GM12878 (cell line): ENCODE measurements around the gene FAM3B. TPM values are rescaled to one million over a fixed set of nuclear protein-coding genes. Genes with fewer than 3 reads are reported as not detected.

Experiments used
- ATAC-seq: fragments of 200-7000 bp; cut with Tn5 transposase; 3 replicates; pipeline ENCODE4 v1.9.1; 2020; ENCODE audit warnings: mild to moderate bottlenecking, moderate library complexity
- BruUV-seq: library from RNA; stranded (reverse); fragments of 400-500 nt; replicated peaks from 2 replicates; lab custom pipeline; 2021; lab: Mats Ljungman, UMichigan
- CTCF ChIA-PET: fragments of 300-600 bp; sonication (Branson Sonifier 250); formaldehyde crosslinking; extraction: SDS; loops from one replicate; lab custom pipeline; 2021; ENCODE audit warnings: inconsistent platforms; lab: Yijun Ruan, JAX
- POLR2A ChIA-PET: fragments of 350-600 bp; formaldehyde crosslinking; extraction: SDS; loops from one replicate; lab custom pipeline; 2021; ENCODE audit warnings: inconsistent platforms; lab: Charles Lee
- RAD21 ChIA-PET: fragments of 300-600 bp; sonication (Branson Sonifier 250); formaldehyde crosslinking; loops from one replicate; lab custom pipeline; 2023; ENCODE audit warnings: antibody characterized with exemption; ENCODE audit not compliant: unreplicated experiment; lab: Charles Lee
- SMC1A ChIA-PET: fragments of 300-600 bp; sonication (Branson Sonifier 250); formaldehyde crosslinking; loops from one replicate; lab custom pipeline; 2023; ENCODE audit not compliant: unreplicated experiment, uncharacterized antibody; lab: Charles Lee
- DNase-seq: peaks from one replicate; pipeline ENCODE4 v3.0.0-alpha.2; 2011; ENCODE audit warnings: low read depth, low spot score
- FAIRE-seq: peaks from 3 replicates; lab custom pipeline; 2011; peaks lifted over from hg19 to GRCh38; lab: Jason Lieb, UNC
- H2AFZ ChIP-seq: 2 replicates; pipeline ENCODE4 v1.6.0; 2011; ENCODE audit warnings: low read depth, low read length, control low read depth; ENCODE audit not compliant: control insufficient read depth
- H3K27ac ChIP-seq: 2 replicates; pipeline ENCODE4 v1.5.1; 2011; ENCODE audit warnings: control low read depth; ENCODE audit not compliant: control insufficient read depth, insufficient read depth
- H3K27me3 ChIP-seq, 2 experiments: replicated peaks in 1 of 2; 2 replicates each; pipeline versions ENCODE4 v1.6.0 to v1.6.1; 2011; ENCODE audit warnings: low read length in 1 of 2; ENCODE audit not compliant: control insufficient read depth in 2 of 2, insufficient read depth in 2 of 2
- H3K36me3 ChIP-seq, 2 experiments: 2 replicates each; pipeline ENCODE4 v1.5.1; 2011; ENCODE audit warnings: low read length in 1 of 2; ENCODE audit not compliant: control insufficient read depth in 2 of 2, insufficient read depth in 2 of 2
- H3K4me1 ChIP-seq: 2 replicates; pipeline ENCODE4 v1.6.1; 2011; ENCODE audit warnings: mild to moderate bottlenecking, low read length, moderate library complexity, mixed read lengths; ENCODE audit not compliant: control insufficient read depth, insufficient read depth
- H3K4me2 ChIP-seq: 2 replicates; pipeline ENCODE4 v1.6.0; 2011; ENCODE audit warnings: control low read depth; ENCODE audit not compliant: control insufficient read depth, insufficient read depth
- H3K4me3 ChIP-seq: fragments of 200-600 bp; sonication (generic); 2 replicates; pipeline ENCODE4 v1.5.1; 2016
- H3K79me2 ChIP-seq: 2 replicates; pipeline ENCODE4 v1.6.0; 2011; ENCODE audit warnings: low read length; ENCODE audit not compliant: control insufficient read depth, insufficient read depth
- H3K9ac ChIP-seq: 2 replicates; pipeline ENCODE4 v1.8.0; 2011; ENCODE audit warnings: low read length, control low read depth, mixed read lengths; ENCODE audit not compliant: control insufficient read depth, insufficient read depth
- H3K9me3 ChIP-seq: replicated peaks from 3 replicates; pipeline ENCODE4 v1.5.1; 2011; ENCODE audit warnings: mild to moderate bottlenecking, low read length; ENCODE audit not compliant: control insufficient read depth, insufficient read depth
- H4K20me1 ChIP-seq: 2 replicates; pipeline ENCODE4 v1.6.0; 2011; ENCODE audit not compliant: control insufficient read depth, insufficient read depth
- BMI1 ChIP-seq: fragments of 450-650 bp; IDR thresholded peaks from 2 replicates; pipeline ENCODE4 v1.6.1; 2016; ENCODE audit warnings: mild to moderate bottlenecking, moderate library complexity, borderline replicate concordance
- FOS ChIP-seq: IDR thresholded peaks from 3 replicates; pipeline ENCODE4 v1.6.1; 2011; ENCODE audit warnings: borderline replicate concordance; ENCODE audit not compliant: insufficient read length; ENCODE audit errors: extremely low read depth
- IKZF2 ChIP-seq, 2 experiments: fragments of 450-650 bp; IDR thresholded peaks; 2 replicates each; pipeline ENCODE4 v1.6.1; 2017; ENCODE audit warnings: mild to moderate bottlenecking in 2 of 2, moderate library complexity in 2 of 2
- MEF2A ChIP-seq: IDR thresholded peaks from 2 replicates; pipeline ENCODE4 v1.6.1; 2011; ENCODE audit warnings: low read depth, mild to moderate bottlenecking, low read length, moderate library complexity; ENCODE audit not compliant: insufficient read depth
- NFIC ChIP-seq: IDR thresholded peaks from 2 replicates; pipeline ENCODE4 v1.6.1; 2012; ENCODE audit warnings: low read depth, mild to moderate bottlenecking, inconsistent platforms, low read length, moderate library complexity
- NFYA ChIP-seq: IDR thresholded peaks from 2 replicates; pipeline ENCODE4 v1.6.1; 2011; ENCODE audit warnings: low read depth, mild to moderate bottlenecking, low read length, improper control_type of control experiment, borderline replicate concordance
- SRF ChIP-seq, 2 experiments: IDR thresholded peaks; 2 replicates each; pipeline ENCODE4 v1.6.1; 2011; ENCODE audit warnings: low read depth in 2 of 2, low read length in 2 of 2, mild to moderate bottlenecking in 1 of 2, moderate library complexity in 1 of 2
- TCF7 ChIP-seq: IDR thresholded peaks from 2 replicates; pipeline ENCODE4 v1.6.1; 2014; ENCODE audit warnings: antibody characterized with exemption, borderline replicate concordance
- YBX1 ChIP-seq: fragments of 450-650 bp; IDR thresholded peaks from 2 replicates; pipeline ENCODE4 v1.6.1; 2016; ENCODE audit warnings: antibody characterized with exemption
- ZBTB4 ChIP-seq: fragments of 450-650 bp; formaldehyde crosslinking; IDR thresholded peaks from 2 replicates; pipeline ENCODE4 v1.4.0; 2022; ENCODE audit warnings: mild to moderate bottlenecking, moderate library complexity
- ZNF207 ChIP-seq: fragments of 450-650 bp; IDR thresholded peaks from 2 replicates; pipeline ENCODE4 v1.6.1; 2014; ENCODE audit warnings: antibody characterized with exemption, mild to moderate bottlenecking, borderline replicate concordance
- ZNF687 ChIP-seq: fragments of 450-650 bp; IDR thresholded peaks from 2 replicates; pipeline ENCODE4 v1.6.1; 2017; ENCODE audit warnings: mild to moderate bottlenecking, moderate library complexity
- WGBS: methylation state at CpG from one replicate; pipeline ENCODE4 v1.1.6; 2016; ENCODE audit warnings: low lambda C conversion rate; ENCODE audit not compliant: insufficient replicate concordance, insufficient coverage; ENCODE audit errors: missing lambda C conversion rate; 5-methylcytosine and 5-hydroxymethylcytosine counted together
- in situ Hi-C: fragments of 300-500 bp; cut with MboI; formaldehyde crosslinking; loops from 9 replicates; pipeline ENCODE4 v1.14.3; 2018; ENCODE audit warnings: mixed read lengths
- intact Hi-C: fragments of 100-400 bp; cut with micrococcal nuclease; formaldehyde crosslinking; loops from one replicate; pipeline ENCODE4 v1.14.2; 2022; ENCODE audit not compliant: unreplicated experiment
- polyA plus RNA-seq, 11 experiments: library from polyadenylated mRNA; depleted of rRNA in 4 of 11; unstranded in 6 of 11; stranded (reverse) in 5 of 11; fragments of >200 nt; fragmentation: Nextera tagmentation in 4 of 11; fragmentation: Illumina TruSeq in 1 of 11; extraction: Ambion mirVana in 4 of 11; extraction: Trizol in 1 of 11; gene quantifications; 1 replicate in 1 of 11; 2 replicates in 10 of 11; pipeline versions ENCODE4 v1.2.1 to v1.2.3, GENCODE V29; 2011 to 2016; ENCODE audit warnings: inconsistent platforms in 2 of 11, missing spikeins in 2 of 11, low read depth in 1 of 11
- total RNA-seq, 4 experiments: library from RNA; depleted of rRNA in 3 of 4; stranded (reverse); fragments of >200 nt in 3 of 4; fragmentation: Illumina TruSeq in 1 of 4; extraction: Trizol in 1 of 4; gene quantifications; 2 replicates each; pipeline versions ENCODE4 v1.2.1 to v1.2.3, GENCODE V29; 2013 to 2021
- TF ChIP-seq, protein P1 (sequence below): fragments of 150-350 bp; IDR thresholded peaks from 2 replicates; pipeline ENCODE4 v1.6.1; 2014; ENCODE audit warnings: mild to moderate bottlenecking, low read depth, low read length
- TF ChIP-seq, protein P2 (sequence below): fragments of 450-650 bp; IDR thresholded peaks from 2 replicates; pipeline ENCODE4 v1.6.1; 2014; ENCODE audit warnings: mild to moderate bottlenecking

The FAM3B gene
- total and polyA plus RNA-seq, 10 of the 15 experiments (the other 5 are each of a cell fraction or from before 2014, with no cell fraction given) = 0.12 TPM; not detected in 9

GRCh38 chr21:41269535-41269934, 47.1 kb upstream of the FAM3B start:
- Histone ChIP-seq H3K9me3 (no peaks in the 10 kb centered on the region), H3K4me2 (no peak overlapping the region)
- intact Hi-C loops = no loop called here
- no peak for TF ChIP-seq ZNF687
- TF ChIP-seq ZBTB4 (CRISPR knock-in tag) = no peak
- TF ChIP-seq BMI1 = no peak
- no peak for TF ChIP-seq IKZF2 (IDR thresholded peaks at IDR 0.05)
- no peak for TF ChIP-seq YBX1
- TF ChIP-seq FOS = no peak
- no peak for TF ChIP-seq ZNF207
- no peak for TF ChIP-seq SRF (IDR thresholded peaks at IDR 0.05; ENCODE audit: low read depth in 2 of 2, low read length in 2 of 2)
- no peak for TF ChIP-seq NFIC
- TF ChIP-seq, protein P1, sequence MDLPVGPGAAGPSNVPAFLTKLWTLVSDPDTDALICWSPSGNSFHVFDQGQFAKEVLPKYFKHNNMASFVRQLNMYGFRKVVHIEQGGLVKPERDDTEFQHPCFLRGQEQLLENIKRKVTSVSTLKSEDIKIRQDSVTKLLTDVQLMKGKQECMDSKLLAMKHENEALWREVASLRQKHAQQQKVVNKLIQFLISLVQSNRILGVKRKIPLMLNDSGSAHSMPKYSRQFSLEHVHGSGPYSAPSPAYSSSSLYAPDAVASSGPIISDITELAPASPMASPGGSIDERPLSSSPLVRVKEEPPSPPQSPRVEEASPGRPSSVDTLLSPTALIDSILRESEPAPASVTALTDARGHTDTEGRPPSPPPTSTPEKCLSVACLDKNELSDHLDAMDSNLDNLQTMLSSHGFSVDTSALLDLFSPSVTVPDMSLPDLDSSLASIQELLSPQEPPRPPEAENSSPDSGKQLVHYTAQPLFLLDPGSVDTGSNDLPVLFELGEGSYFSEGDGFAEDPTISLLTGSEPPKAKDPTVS = no peak
- TF ChIP-seq MEF2A = no peak
- no peak for TF ChIP-seq NFYA
- TF ChIP-seq, protein P2, sequence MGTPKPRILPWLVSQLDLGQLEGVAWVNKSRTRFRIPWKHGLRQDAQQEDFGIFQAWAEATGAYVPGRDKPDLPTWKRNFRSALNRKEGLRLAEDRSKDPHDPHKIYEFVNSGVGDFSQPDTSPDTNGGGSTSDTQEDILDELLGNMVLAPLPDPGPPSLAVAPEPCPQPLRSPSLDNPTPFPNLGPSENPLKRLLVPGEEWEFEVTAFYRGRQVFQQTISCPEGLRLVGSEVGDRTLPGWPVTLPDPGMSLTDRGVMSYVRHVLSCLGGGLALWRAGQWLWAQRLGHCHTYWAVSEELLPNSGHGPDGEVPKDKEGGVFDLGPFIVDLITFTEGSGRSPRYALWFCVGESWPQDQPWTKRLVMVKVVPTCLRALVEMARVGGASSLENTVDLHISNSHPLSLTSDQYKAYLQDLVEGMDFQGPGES = no peak
- TF ChIP-seq TCF7 = no peak
- TF ChIP-seq, all 136 proteins: peak for 0
- ChIA-PET RAD21 (no interaction called here), SMC1A (interaction anchor here (3.9 kb wide), 1 partner anchor 13 kb away, joined by 15 read pairs; no protein-coding TSS in a partner anchor), POLR2A (interaction anchor here (0.5 kb wide), 1 partner anchor 511 kb away, joined by 4 read pairs; no protein-coding TSS in a partner anchor), CTCF (no interaction called here)
- Histone ChIP-seq H2AFZ (no peak overlapping the region), H3K27ac (no peak overlapping the region), H3K36me3 (no peaks in the 10 kb centered on the region), H3K27me3 (no peaks in the 10 kb centered on the region), H3K9ac (no peak overlapping the region), H3K79me2 (no peaks in the 10 kb centered on the region), H3K4me3 (no peak overlapping the region), H4K20me1 (no peaks in the 10 kb centered on the region), H3K4me1 (no peaks in the 10 kb centered on the region)
- BruUV-seq = no TSS peak
- FAIRE-seq = no peak
- no peak for DNase-seq
- in situ Hi-C loops = no loop called here
- WGBS = 0% methylated on average over 1 of the region's 1 CpG
- no peak for ATAC-seq
